GM18499 (cell line): ENCODE measurements around the gene CSTF3.

Experiments
- ATAC-seq: cut with Tn5 transposase; IDR thresholded peaks from one replicate; pipeline ENCODE4 v1.9.1; 2021; ENCODE audit warnings: moderate number of reproducible peaks; ENCODE audit not compliant: insufficient read depth, unreplicated experiment

The CSTF3 gene

GRCh38 chr11:33045551-33046255 is 115.6 kb downstream of the CSTF3 start:
- ATAC-seq: no peak

- no peak for ATAC-seq
Observed at GRCh38 chr11:33044285-33044756, 117.0 kb downstream of the CSTF3 start.

GRCh38 chr11:33043221-33043830 is 118.0 kb downstream of the CSTF3 start:
- ATAC-seq: no peak

- ATAC-seq: no peak
Observed at GRCh38 chr11:33040862-33041453, 120.3 kb downstream of the CSTF3 start.

GRCh38 chr11:33040033-33040861 is 121.0 kb downstream of the CSTF3 start:
- ATAC-seq: no peak

GRCh38 chr11:33039274-33040032 is 121.8 kb downstream of the CSTF3 start, which contains the start of gene TCP11L1:
TCP11L1 (plus strand) TSS chr11:33039572; CDS start chr11:33043774, 4,202 bp downstream.
- peak; percentile 72 for ATAC-seq

- no peak for ATAC-seq
Observed at GRCh38 chr11:33035011-33035410, 126.3 kb downstream of the CSTF3 start.
